SK-N-SH (cell line): ENCODE measurements around the gene FBXL7. TPM values are rescaled to one million over a fixed set of nuclear protein-coding genes. Genes with fewer than 3 reads are reported as not detected.

Source experiments
- CTCF ChIA-PET: fragments of 300-600, 350-600 bp; formaldehyde crosslinking; extraction: SDS; loops from one replicate; lab custom pipeline; 2021; lab: Yijun Ruan, JAX
- POLR2A ChIA-PET: fragments of 350-600 bp; sonication (Branson Sonifier 250); formaldehyde crosslinking; extraction: SDS; loops from one replicate; lab custom pipeline; 2020; ENCODE audit warnings: antibody characterized with exemption, inconsistent platforms; lab: Yijun Ruan, JAX
- DNase-seq: peaks from one replicate; pipeline ENCODE4 v3.0.0; 2012
- H2AFZ ChIP-seq: fragments of 200-600 bp; sonication (generic); 2 replicates; pipeline ENCODE4 v1.8.1; 2016; ENCODE audit warnings: antibody characterized with exemption, mild to moderate bottlenecking, low read depth
- H3F3A ChIP-seq: fragments of 200-600 bp; sonication (generic); replicated peaks from 2 replicates; pipeline ENCODE3; 2016; ENCODE audit warnings: antibody characterized with exemption, mild to moderate bottlenecking; ENCODE audit not compliant: insufficient read depth
- H3K27ac ChIP-seq, 2 experiments: fragments of 200-500 bp in 1 of 2; fragments of 200-600 bp in 1 of 2; sonication (Bioruptor generic) in 1 of 2; sonication (generic), shearing (Covaris generic) in 1 of 2; 2 replicates each; pipeline versions ENCODE4 v1.5.1 to v1.6.1; 2014 to 2016; ENCODE audit warnings: low read depth in 2 of 2, inconsistent platforms in 1 of 2, low read length in 1 of 2, mild to moderate bottlenecking in 1 of 2, mixed read lengths in 1 of 2
- H3K27me3 ChIP-seq: fragments of 200-600 bp; sonication (generic), shearing (Covaris generic); 2 replicates; pipeline ENCODE4 v1.6.1; 2016; ENCODE audit warnings: mixed run types; ENCODE audit not compliant: insufficient read depth
- H3K36me3 ChIP-seq, 2 experiments: fragments of 200-500 bp in 1 of 2; fragments of 200-600 bp in 1 of 2; sonication (Bioruptor generic) in 1 of 2; sonication (generic) in 1 of 2; replicated peaks in 1 of 2; 2 replicates each; pipeline versions ENCODE3 to v1.5.1; 2014 to 2016; ENCODE audit warnings: low read length in 1 of 2, mild to moderate bottlenecking in 1 of 2; ENCODE audit not compliant: insufficient read depth in 2 of 2, control insufficient read depth in 1 of 2
- H3K4me1 ChIP-seq, 2 experiments: fragments of 200-500 bp in 1 of 2; fragments of 200-600 bp in 1 of 2; sonication (Bioruptor generic) in 1 of 2; sonication (generic), shearing (Covaris generic) in 1 of 2; 2 replicates each; pipeline versions ENCODE4 v1.5.1 to v1.6.1; 2014 to 2016; ENCODE audit warnings: low read depth in 1 of 2, low read length in 1 of 2, mixed run types in 1 of 2; ENCODE audit not compliant: insufficient read depth in 2 of 2, control insufficient read depth in 1 of 2
- H3K4me2 ChIP-seq: fragments of 200-600 bp; sonication (generic), shearing (Covaris generic); 2 replicates; pipeline ENCODE4 v1.6.1; 2017; ENCODE audit warnings: mixed run types
- H3K4me3 ChIP-seq, 2 experiments: fragments of 200-500 bp in 1 of 2; fragments of 200-600 bp in 1 of 2; sonication (Bioruptor generic) in 1 of 2; sonication (generic), shearing (Covaris generic) in 1 of 2; 2 replicates each; pipeline versions ENCODE4 v1.5.1 to v1.8.1; 2014 to 2016; ENCODE audit warnings: low read depth in 2 of 2, inconsistent platforms in 1 of 2, low read length in 1 of 2, mild to moderate bottlenecking in 1 of 2, mixed read lengths in 1 of 2, moderate library complexity in 1 of 2
- H3K79me2 ChIP-seq: fragments of 200-600 bp; sonication (generic); 2 replicates; pipeline ENCODE4 v1.8.1; 2017; ENCODE audit warnings: mild to moderate bottlenecking; ENCODE audit not compliant: insufficient read depth
- H3K9ac ChIP-seq: fragments of 200-600 bp; sonication (generic); 2 replicates; pipeline ENCODE4 v1.6.1; 2017; ENCODE audit warnings: mixed run types
- H3K9me2 ChIP-seq: fragments of 200-600 bp; sonication (generic); 2 replicates; pipeline ENCODE4 v1.6.1; 2017; ENCODE audit warnings: mixed run types
- H3K9me3 ChIP-seq: fragments of 200-600 bp; sonication (generic); 2 replicates; pipeline ENCODE4 v1.6.1; 2017; ENCODE audit warnings: mixed run types, mild to moderate bottlenecking, moderate library complexity
- H4K20me1 ChIP-seq: fragments of 200-600 bp; sonication (generic); 2 replicates; pipeline ENCODE4 v1.6.1; 2017; ENCODE audit warnings: mild to moderate bottlenecking, mixed run types; ENCODE audit not compliant: insufficient read depth
- CHD2 ChIP-seq: fragments of 150-350 bp; IDR thresholded peaks from 2 replicates; pipeline ENCODE4 v1.6.1; 2018; ENCODE audit warnings: low read length; ENCODE audit not compliant: partially characterized antibody
- ELF1 ChIP-seq: IDR thresholded peaks from 2 replicates; pipeline ENCODE4 v1.4.0; 2012
- EP300 ChIP-seq, 2 experiments: IDR thresholded peaks; 2 replicates each; pipeline versions ENCODE4 v1.4.0 to v1.6.1; 2012; ENCODE audit warnings: borderline replicate concordance in 1 of 2, low read depth in 1 of 2, low read length in 1 of 2
- FOSL2 ChIP-seq: IDR thresholded peaks from 2 replicates; pipeline ENCODE4 v1.4.0; 2012; ENCODE audit warnings: low read depth, mild to moderate bottlenecking, moderate library complexity, borderline replicate concordance
- FOXJ3 ChIP-seq: sonication (generic); formaldehyde crosslinking; IDR thresholded peaks from 2 replicates; pipeline ENCODE4 v1.5.1; 2020; ENCODE audit warnings: mild to moderate bottlenecking, missing genetic modification reagents
- FOXM1 ChIP-seq: IDR thresholded peaks from 2 replicates; pipeline ENCODE4 v1.4.0; 2012; ENCODE audit warnings: low read depth, mild to moderate bottlenecking
- GATA2 ChIP-seq: sonication (generic); formaldehyde crosslinking; IDR thresholded peaks from 2 replicates; pipeline ENCODE4 v1.5.0; 2020; ENCODE audit warnings: mild to moderate bottlenecking, missing genetic modification reagents
- JUND ChIP-seq: IDR thresholded peaks from 2 replicates; pipeline ENCODE4 v1.4.0; 2012
- MEF2A ChIP-seq: IDR thresholded peaks from 2 replicates; pipeline ENCODE4 v1.4.0; 2012; ENCODE audit warnings: low read depth, borderline replicate concordance
- NFIC ChIP-seq: IDR thresholded peaks from 2 replicates; pipeline ENCODE4 v1.4.0; 2012; ENCODE audit warnings: borderline replicate concordance
- NRF1 ChIP-seq: IDR thresholded peaks from 2 replicates; pipeline ENCODE4 v1.6.1; 2012; ENCODE audit warnings: low read depth, mild to moderate bottlenecking, low read length
- POLR2AphosphoS5 ChIP-seq: IDR thresholded peaks from 2 replicates; pipeline ENCODE4 v1.6.1; 2012; ENCODE audit warnings: low read depth, low read length
- RAD21 ChIP-seq: IDR thresholded peaks from 2 replicates; pipeline ENCODE4 v1.6.1; 2012; ENCODE audit warnings: mild to moderate bottlenecking, low read length
- RCOR1 ChIP-seq: fragments of 150-350 bp; IDR thresholded peaks from 2 replicates; pipeline ENCODE4 v1.6.1; 2017; ENCODE audit warnings: antibody characterized with exemption, low read length
- RFX5 ChIP-seq: IDR thresholded peaks from 2 replicates; pipeline ENCODE4 v1.6.1; 2012; ENCODE audit warnings: mild to moderate bottlenecking, improper control_type of control experiment, low read length
- SMC3 ChIP-seq: IDR thresholded peaks from 2 replicates; pipeline ENCODE4 v1.6.1; 2012; ENCODE audit warnings: low read depth, low read length, improper control_type of control experiment
- TCF12 ChIP-seq: IDR thresholded peaks from 2 replicates; pipeline ENCODE4 v1.4.0; 2012
- TEAD4 ChIP-seq: IDR thresholded peaks from 2 replicates; pipeline ENCODE4 v1.4.0; 2012; ENCODE audit warnings: mild to moderate bottlenecking, borderline replicate concordance; ENCODE audit not compliant: insufficient read depth
- WGBS: methylation state at CpG from one replicate; pipeline ENCODE4 v1.1.6; 2017; ENCODE audit warnings: low lambda C conversion rate; 5-methylcytosine and 5-hydroxymethylcytosine counted together
- polyA plus RNA-seq, 3 experiments: library from polyadenylated mRNA; depleted of rRNA; stranded (reverse); fragments of >200 nt; gene quantifications; 2 replicates each; pipeline ENCODE4 v1.2.3, GENCODE V29; 2012
- TF ChIP-seq, protein P1 (sequence below): fragments of 150-350 bp; IDR thresholded peaks from 2 replicates; pipeline ENCODE4 v1.6.1; 2017; ENCODE audit warnings: antibody characterized with exemption, low read length, low read depth, borderline replicate concordance
- TF ChIP-seq, protein P2 (sequence below): IDR thresholded peaks from 2 replicates; pipeline ENCODE4 v1.4.0; 2012; ENCODE audit warnings: low read depth, borderline replicate concordance
- TF ChIP-seq, protein P3 (sequence below): IDR thresholded peaks from 2 replicates; pipeline ENCODE4; 2012
- TF ChIP-seq, protein P4 (sequence below): IDR thresholded peaks from 2 replicates; pipeline ENCODE4 v1.4.0; 2012; ENCODE audit warnings: low read depth, borderline replicate concordance

Gene FBXL7
- polyA plus RNA-seq, 1 of the 3 experiments (the other 2 are of a cell fraction): 7.0 TPM

DNA sequence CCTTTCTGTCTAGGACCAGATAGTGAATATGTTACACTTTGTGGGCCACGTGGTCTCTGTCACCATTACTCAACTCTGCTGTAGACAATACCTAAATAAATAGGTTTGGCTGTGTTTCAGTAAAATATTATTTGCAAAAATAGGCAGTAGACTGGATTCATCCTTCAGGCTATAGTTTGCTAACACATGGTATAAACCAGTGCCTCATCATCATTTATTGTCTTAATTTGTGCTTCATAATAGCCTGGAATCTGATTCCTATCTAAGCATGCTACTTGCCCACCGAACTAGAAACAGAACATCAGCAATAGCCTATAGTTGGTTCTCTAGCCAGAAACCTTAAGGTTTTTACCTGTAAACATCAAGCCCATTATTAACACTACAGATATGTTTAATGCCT, 215.6 kb downstream of the FBXL7 start (continued):
- TF ChIP-seq, protein P1, sequence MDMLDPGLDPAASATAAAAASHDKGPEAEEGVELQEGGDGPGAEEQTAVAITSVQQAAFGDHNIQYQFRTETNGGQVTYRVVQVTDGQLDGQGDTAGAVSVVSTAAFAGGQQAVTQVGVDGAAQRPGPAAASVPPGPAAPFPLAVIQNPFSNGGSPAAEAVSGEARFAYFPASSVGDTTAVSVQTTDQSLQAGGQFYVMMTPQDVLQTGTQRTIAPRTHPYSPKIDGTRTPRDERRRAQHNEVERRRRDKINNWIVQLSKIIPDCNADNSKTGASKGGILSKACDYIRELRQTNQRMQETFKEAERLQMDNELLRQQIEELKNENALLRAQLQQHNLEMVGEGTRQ: no peak
- no peak for TF ChIP-seq MEF2A
- TF ChIP-seq FOXJ3: peak; percentile 14; the same call in 1 of the 2 replicates
- TF ChIP-seq ELF1: no peak
- TF ChIP-seq NFIC: no peak
- TF ChIP-seq RFX5: no peak
- no peak for TF ChIP-seq FOXM1
- TF ChIP-seq CHD2: peak; percentile 30
- no peak for TF ChIP-seq RAD21
- peak; percentile 86 for TF ChIP-seq GATA2 (CRISPR knock-in tag)
- TF ChIP-seq, protein P2, sequence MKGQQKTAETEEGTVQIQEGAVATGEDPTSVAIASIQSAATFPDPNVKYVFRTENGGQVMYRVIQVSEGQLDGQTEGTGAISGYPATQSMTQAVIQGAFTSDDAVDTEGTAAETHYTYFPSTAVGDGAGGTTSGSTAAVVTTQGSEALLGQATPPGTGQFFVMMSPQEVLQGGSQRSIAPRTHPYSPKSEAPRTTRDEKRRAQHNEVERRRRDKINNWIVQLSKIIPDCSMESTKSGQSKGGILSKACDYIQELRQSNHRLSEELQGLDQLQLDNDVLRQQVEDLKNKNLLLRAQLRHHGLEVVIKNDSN: peak; percentile 12; the same call in 1 of the 2 replicates
- no peak for TF ChIP-seq SMC3
- no peak for TF ChIP-seq TCF12
- TF ChIP-seq POLR2AphosphoS5: no peak
- TF ChIP-seq, protein P3, sequence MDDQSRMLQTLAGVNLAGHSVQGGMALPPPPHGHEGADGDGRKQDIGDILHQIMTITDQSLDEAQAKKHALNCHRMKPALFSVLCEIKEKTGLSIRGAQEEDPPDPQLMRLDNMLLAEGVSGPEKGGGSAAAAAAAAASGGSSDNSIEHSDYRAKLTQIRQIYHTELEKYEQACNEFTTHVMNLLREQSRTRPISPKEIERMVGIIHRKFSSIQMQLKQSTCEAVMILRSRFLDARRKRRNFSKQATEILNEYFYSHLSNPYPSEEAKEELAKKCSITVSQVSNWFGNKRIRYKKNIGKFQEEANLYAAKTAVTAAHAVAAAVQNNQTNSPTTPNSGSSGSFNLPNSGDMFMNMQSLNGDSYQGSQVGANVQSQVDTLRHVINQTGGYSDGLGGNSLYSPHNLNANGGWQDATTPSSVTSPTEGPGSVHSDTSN: no peak
- TF ChIP-seq, protein P4, sequence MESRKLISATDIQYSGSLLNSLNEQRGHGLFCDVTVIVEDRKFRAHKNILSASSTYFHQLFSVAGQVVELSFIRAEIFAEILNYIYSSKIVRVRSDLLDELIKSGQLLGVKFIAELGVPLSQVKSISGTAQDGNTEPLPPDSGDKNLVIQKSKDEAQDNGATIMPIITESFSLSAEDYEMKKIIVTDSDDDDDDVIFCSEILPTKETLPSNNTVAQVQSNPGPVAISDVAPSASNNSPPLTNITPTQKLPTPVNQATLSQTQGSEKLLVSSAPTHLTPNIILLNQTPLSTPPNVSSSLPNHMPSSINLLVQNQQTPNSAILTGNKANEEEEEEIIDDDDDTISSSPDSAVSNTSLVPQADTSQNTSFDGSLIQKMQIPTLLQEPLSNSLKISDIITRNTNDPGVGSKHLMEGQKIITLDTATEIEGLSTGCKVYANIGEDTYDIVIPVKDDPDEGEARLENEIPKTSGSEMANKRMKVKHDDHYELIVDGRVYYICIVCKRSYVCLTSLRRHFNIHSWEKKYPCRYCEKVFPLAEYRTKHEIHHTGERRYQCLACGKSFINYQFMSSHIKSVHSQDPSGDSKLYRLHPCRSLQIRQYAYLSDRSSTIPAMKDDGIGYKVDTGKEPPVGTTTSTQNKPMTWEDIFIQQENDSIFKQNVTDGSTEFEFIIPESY: no peak
- TF ChIP-seq JUND: no peak
- TF ChIP-seq TEAD4: no peak
- no peak for TF ChIP-seq NRF1
- TF ChIP-seq, all 33 proteins: peak for 7

DNA sequence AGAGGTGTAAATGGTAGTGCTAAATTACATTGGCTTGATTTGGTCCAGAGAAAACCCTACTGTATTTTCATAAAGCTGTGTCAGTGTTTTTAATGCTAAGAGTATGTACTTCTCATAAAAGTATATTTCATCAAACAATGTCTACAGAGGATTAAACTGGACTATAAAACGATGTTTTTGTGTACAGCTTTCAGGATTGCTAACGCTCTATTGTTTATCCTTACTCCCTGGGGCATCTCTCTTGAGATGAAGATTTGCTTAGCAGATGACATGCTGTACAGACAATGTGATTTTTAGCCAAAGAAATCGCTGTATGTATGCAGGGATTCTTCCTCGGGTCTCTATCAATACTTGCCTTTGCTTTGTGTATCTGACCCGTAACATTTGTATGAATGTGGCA, 216.0 kb downstream of the FBXL7 start:
- H3K4me3 ChIP-seq: no peak overlapping the region
- TF ChIP-seq RCOR1 (no peak), JUND (no peak), SMC3 (no peak), MEF2A (no peak), EP300 (IDR thresholded peaks at IDR 0.05; ENCODE audit: borderline replicate concordance in 1 of 2, low read depth in 1 of 2, low read length in 1 of 2) (no peak), FOSL2 (no peak)
- TF ChIP-seq, protein P2: no peak
- 63% methylated on average over 5 of the region's 5 CpGs for WGBS
- H3K79me2 ChIP-seq: peaks cover 14% of the 10 kb centered on the region; the same call in 1 of the 2 replicates
- H3K4me1 ChIP-seq: peaks cover 0 to 15% of the 10 kb centered on the region in 2 experiments; a peak in 2 of 4 replicates
- peaks cover 9% of the 10 kb centered on the region for H3F3A ChIP-seq
- peak overlapping the region in 1 of 2 experiments; percentile 62; a peak in 2 of 4 replicates for H3K27ac ChIP-seq
- H3K9me3 ChIP-seq: no peaks in the 10 kb centered on the region
- DNase-seq: no peak
- no peaks in the 10 kb centered on the region for H3K27me3 ChIP-seq
- no peaks in the 10 kb centered on the region for H3K9me2 ChIP-seq
- H3K9ac ChIP-seq: no peak overlapping the region
- H3K36me3 ChIP-seq: no peaks in the 10 kb centered on the region
- no peaks in the 10 kb centered on the region for H4K20me1 ChIP-seq
- CTCF ChIA-PET: no interaction called here
- POLR2A ChIA-PET: interaction anchor here (0.6 kb wide), 1 partner anchor 222 kb away, joined by 3 read pairs; no protein-coding TSS in a partner anchor
- no peak overlapping the region for H2AFZ ChIP-seq
- no peak overlapping the region for H3K4me2 ChIP-seq
